ENCODE measurements around the gene RGP1.

The RGP1 gene

DNA sequence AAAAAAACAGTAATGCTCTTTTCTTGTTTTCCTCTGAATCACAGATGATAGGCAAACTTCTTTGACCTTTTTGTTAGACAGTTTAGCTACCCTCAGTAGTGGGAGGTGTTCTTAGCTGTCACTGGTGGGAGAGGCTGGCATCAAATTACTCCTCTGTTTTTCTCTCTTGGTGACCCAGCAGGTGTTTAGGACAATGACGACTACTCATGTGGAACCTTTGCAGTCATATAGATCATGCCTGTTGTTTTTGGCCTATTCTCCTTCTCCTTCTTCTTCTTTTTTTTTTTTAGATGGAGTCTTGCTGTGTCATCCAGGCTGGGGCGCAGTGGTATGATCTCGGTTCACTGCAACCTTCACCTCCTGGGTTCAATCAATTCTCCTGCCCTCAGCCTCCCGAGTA, 26.9 kb downstream of the RGP1 start:
- Histone ChIP-seq H2AFZ (ENCODE audit: low read depth, low read length) (no peak overlapping the region), H3K27ac (ENCODE audit: low read length) (no peak overlapping the region), H4K20me1 (ENCODE audit: insufficient read depth, low read length) (no peaks in the 10 kb centered on the region), H3K27me3 (ENCODE audit: low read depth, low read length) (no peaks in the 10 kb centered on the region), H3K79me2 (ENCODE audit: low read length) (no peaks in the 10 kb centered on the region), H3K9ac (ENCODE audit: low read length) (no peak overlapping the region), H3K9me3 (ENCODE audit: insufficient read depth, low read length) (no peaks in the 10 kb centered on the region), H3K4me2 (ENCODE audit: low read length) (peak overlapping the region; percentile 13; the same call in 1 of the 2 replicates), H3K36me3 (replicated peaks; ENCODE audit: low read depth, low read length) (no peaks in the 10 kb centered on the region), H3K4me1 (ENCODE audit: low read length) (peaks cover 12% of the 10 kb centered on the region), H3K4me3 (ENCODE audit: low read length) (no peak overlapping the region)
- no peak for TF ChIP-seq EZH2phosphoT487 (IDR thresholded peaks at IDR 0.05; ENCODE audit: low read depth)
- TF ChIP-seq, protein P1, sequence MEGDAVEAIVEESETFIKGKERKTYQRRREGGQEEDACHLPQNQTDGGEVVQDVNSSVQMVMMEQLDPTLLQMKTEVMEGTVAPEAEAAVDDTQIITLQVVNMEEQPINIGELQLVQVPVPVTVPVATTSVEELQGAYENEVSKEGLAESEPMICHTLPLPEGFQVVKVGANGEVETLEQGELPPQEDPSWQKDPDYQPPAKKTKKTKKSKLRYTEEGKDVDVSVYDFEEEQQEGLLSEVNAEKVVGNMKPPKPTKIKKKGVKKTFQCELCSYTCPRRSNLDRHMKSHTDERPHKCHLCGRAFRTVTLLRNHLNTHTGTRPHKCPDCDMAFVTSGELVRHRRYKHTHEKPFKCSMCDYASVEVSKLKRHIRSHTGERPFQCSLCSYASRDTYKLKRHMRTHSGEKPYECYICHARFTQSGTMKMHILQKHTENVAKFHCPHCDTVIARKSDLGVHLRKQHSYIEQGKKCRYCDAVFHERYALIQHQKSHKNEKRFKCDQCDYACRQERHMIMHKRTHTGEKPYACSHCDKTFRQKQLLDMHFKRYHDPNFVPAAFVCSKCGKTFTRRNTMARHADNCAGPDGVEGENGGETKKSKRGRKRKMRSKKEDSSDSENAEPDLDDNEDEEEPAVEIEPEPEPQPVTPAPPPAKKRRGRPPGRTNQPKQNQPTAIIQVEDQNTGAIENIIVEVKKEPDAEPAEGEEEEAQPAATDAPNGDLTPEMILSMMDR (IDR thresholded peaks at IDR 0.05; ENCODE audit: low read depth, low read length) = no peak

DNA sequence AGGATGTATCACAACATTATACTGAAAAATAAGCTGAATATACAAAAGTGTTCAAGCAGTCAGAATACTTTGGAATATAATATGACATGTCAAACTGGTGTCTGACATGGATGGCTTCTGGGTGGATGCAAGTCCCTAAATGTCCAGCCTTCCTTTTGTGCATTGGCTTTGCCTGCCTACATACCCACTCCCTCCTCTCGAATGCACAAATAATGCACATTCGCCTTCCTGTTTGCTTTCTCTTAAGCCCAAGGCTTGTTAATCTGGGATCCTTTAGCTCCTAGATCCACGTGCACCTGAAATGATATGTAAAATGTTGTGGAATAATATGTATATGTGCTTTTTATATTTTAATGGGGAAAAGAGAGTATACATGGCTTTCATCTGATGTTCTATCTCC, 29.4 kb downstream of the RGP1 start:
- Histone ChIP-seq H3K4me1 (ENCODE audit: low read length) (peaks cover 12% of the 10 kb centered on the region), H3K79me2 (ENCODE audit: low read length) (no peaks in the 10 kb centered on the region)
- TF ChIP-seq, protein P1 (IDR thresholded peaks at IDR 0.05; ENCODE audit: low read depth, low read length) = no peak
- TF ChIP-seq EZH2phosphoT487 (IDR thresholded peaks at IDR 0.05; ENCODE audit: low read depth) = no peak

DNA sequence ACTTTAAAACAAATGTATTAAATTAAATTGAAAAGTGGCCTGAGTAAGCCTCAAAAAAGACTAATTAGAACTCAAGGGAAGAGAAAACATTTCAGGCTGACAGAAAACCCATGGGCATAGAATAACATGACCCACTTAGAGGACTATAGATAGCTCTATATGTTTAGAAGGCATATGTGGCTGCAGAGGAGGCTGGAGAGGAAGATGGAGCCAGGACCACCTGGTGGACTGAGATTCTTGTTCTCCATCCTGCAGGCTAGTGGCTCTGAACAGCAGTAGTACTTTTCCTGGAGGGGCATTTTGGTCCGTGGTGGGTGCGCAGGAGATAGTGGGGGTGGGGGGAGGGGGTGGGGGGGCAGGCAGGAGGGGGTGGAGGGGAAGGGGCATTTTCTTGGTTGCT, 32.0 kb downstream of the RGP1 start:
- H3K9ac ChIP-seq (ENCODE audit: low read length) = no peak overlapping the region
- no peak overlapping the region for H3K4me3 ChIP-seq (ENCODE audit: low read length)
- no peaks in the 10 kb centered on the region for H4K20me1 ChIP-seq (ENCODE audit: insufficient read depth, low read length)
- H3K27me3 ChIP-seq (ENCODE audit: low read depth, low read length) = no peaks in the 10 kb centered on the region
- H3K4me1 ChIP-seq (ENCODE audit: low read length) = peaks cover 19% of the 10 kb centered on the region
- H3K4me2 ChIP-seq (ENCODE audit: low read length) = no peak overlapping the region
- H3K9me3 ChIP-seq (ENCODE audit: insufficient read depth, low read length) = no peaks in the 10 kb centered on the region
- H3K36me3 ChIP-seq (replicated peaks; ENCODE audit: low read depth, low read length) = peaks cover 4% of the 10 kb centered on the region
- H3K79me2 ChIP-seq (ENCODE audit: low read length) = no peaks in the 10 kb centered on the region
- no peak for TF ChIP-seq EZH2phosphoT487 (IDR thresholded peaks at IDR 0.05; ENCODE audit: low read depth)
- TF ChIP-seq, protein P1 (IDR thresholded peaks at IDR 0.05; ENCODE audit: low read depth, low read length) = no peak
- H2AFZ ChIP-seq (ENCODE audit: low read depth, low read length) = no peak overlapping the region
- no peak overlapping the region for H3K27ac ChIP-seq (ENCODE audit: low read length)

More for the DNA sequence above, 29.4 kb downstream of the RGP1 start:
- Histone ChIP-seq H3K36me3 (replicated peaks; ENCODE audit: low read depth, low read length) (peaks cover 3% of the 10 kb centered on the region), H3K9ac (ENCODE audit: low read length) (no peak overlapping the region), H3K9me3 (ENCODE audit: insufficient read depth, low read length) (no peaks in the 10 kb centered on the region), H3K4me3 (ENCODE audit: low read length) (no peak overlapping the region), H3K27ac (ENCODE audit: low read length) (no peak overlapping the region), H4K20me1 (ENCODE audit: insufficient read depth, low read length) (no peaks in the 10 kb centered on the region), H2AFZ (ENCODE audit: low read depth, low read length) (no peak overlapping the region), H3K4me2 (ENCODE audit: low read length) (no peak overlapping the region), H3K27me3 (ENCODE audit: low read depth, low read length) (no peaks in the 10 kb centered on the region)

DNA sequence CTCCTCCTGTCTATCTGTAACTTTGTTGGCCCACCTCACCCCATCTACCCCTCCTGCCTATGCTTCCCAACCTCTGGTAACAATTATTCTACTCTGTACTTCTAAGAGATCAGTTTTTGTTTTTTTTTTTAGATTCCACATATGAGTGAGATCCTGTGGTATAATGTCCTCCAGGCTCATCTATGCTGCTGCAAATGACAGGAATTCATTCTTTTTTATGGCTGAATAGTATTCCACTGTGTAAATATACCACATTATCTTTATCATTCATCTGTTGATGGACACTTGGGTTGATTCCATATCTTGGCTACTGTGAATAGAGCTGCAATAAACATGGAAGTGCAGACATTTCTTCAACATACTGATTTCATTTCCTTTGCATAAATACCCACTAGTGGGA, 34.3 kb downstream of the RGP1 start:
- no peak overlapping the region for H2AFZ ChIP-seq (ENCODE audit: low read depth, low read length)
- H3K36me3 ChIP-seq (replicated peaks; ENCODE audit: low read depth, low read length) = peaks cover 4% of the 10 kb centered on the region
- no peaks in the 10 kb centered on the region for H3K27me3 ChIP-seq (ENCODE audit: low read depth, low read length)
- H3K4me2 ChIP-seq (ENCODE audit: low read length) = no peak overlapping the region
- H3K9me3 ChIP-seq (ENCODE audit: insufficient read depth, low read length) = no peaks in the 10 kb centered on the region
- H3K27ac ChIP-seq (ENCODE audit: low read length) = no peak overlapping the region
- no peak overlapping the region for H3K4me3 ChIP-seq (ENCODE audit: low read length)
- H3K79me2 ChIP-seq (ENCODE audit: low read length) = no peaks in the 10 kb centered on the region
- no peaks in the 10 kb centered on the region for H4K20me1 ChIP-seq (ENCODE audit: insufficient read depth, low read length)
- no peak for TF ChIP-seq EZH2phosphoT487 (IDR thresholded peaks at IDR 0.05; ENCODE audit: low read depth)
- TF ChIP-seq, protein P1 (IDR thresholded peaks at IDR 0.05; ENCODE audit: low read depth, low read length) = no peak
- no peak overlapping the region for H3K9ac ChIP-seq (ENCODE audit: low read length)
- H3K4me1 ChIP-seq (ENCODE audit: low read length) = peaks cover 23% of the 10 kb centered on the region

All from OCI-LY3 (cell line).